ENCODE measurements around the gene FEM1A. TPM values are rescaled to one million over a fixed set of nuclear protein-coding genes. Genes with fewer than 3 reads are reported as not detected.

The FEM1A gene
- total RNA-seq, 1 experiment from 2014 or later: 17.7 TPM

DNA sequence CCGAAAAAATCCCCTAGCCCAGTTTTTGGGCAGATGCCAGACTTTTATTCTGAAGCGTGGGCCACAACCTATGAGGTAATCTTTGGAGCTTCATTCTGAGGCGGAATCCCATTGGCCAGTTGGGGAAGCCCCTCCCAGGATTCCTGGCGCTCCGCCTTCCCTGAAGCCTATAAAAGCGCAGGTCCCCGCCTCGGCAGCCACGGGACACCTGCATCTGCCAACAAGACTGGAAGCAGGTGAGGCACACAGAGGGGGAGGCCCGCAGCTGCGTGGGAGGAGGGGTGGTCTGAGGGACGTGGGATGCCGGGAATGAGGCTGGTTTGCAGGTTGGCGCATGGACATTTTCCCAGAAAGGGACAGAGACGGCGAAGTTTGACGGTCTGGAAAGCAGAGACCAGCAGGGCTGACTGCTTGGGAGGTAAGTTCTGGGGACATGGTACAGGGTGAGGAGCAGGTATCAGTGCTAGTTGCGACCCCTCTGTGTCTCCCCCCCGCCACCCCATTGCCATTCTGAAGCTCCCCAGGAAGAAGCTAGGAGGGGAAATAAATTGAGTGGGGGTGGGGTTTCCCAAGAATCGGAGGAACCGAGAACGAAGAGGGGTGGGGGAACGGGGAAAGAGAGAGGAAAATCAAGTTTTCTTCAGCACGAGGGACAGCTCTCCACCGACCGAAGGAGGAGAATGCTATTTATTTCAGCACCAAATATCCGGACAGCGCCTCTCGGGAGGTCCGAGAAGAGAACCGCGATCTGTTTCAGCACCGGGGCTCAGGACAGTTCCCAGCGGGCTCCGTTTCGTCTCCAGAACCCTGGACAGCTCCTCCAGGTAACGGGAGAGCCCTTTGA, 22.4 kb upstream of the FEM1A start:
- peak; percentile 77 for ATAC-seq
- intact Hi-C loops (cut with micrococcal nuclease): no loop called here
- Histone ChIP-seq H3K4me2 (ENCODE audit: low read length) (no peak overlapping the region), H3K9me3 (ENCODE audit: control insufficient read depth in 1 of 2, insufficient read depth in 1 of 2, low read depth in 1 of 2, low read length in 2 of 2) (no peaks in the 10 kb centered on the region), H3K79me2 (ENCODE audit: insufficient read depth, low read length) (no peaks in the 10 kb centered on the region), H3K27me3 (ENCODE audit: insufficient read depth, low read length) (0 out of 2 replicates have a peak, but pooled peaks cover 2% of the 10 kb centered on the region), H2AFZ (ENCODE audit: low read depth, low read length, poor library complexity, severe bottlenecking) (no peak overlapping the region), H4K20me1 (ENCODE audit: insufficient read depth) (no peaks in the 10 kb centered on the region), H3K9ac (ENCODE audit: low read length) (no peak overlapping the region), H3K4me3 (replicated peaks in 1 of 2; ENCODE audit: low read depth in 1 of 2, low read length in 2 of 2) (no peak overlapping the region), H3K9me2 (ENCODE audit: insufficient read depth) (no peaks in the 10 kb centered on the region), H3K4me1 (ENCODE audit: control insufficient read depth in 1 of 2, insufficient read depth in 2 of 2, low read length in 2 of 2) (peaks cover 10 to 15% of the 10 kb centered on the region in 2 experiments), H3K36me3 (ENCODE audit: control insufficient read depth in 1 of 2, insufficient read depth in 2 of 2, low read length in 2 of 2) (no peaks in the 10 kb centered on the region), H3K27ac (ENCODE audit: low read depth, low read length) (no peak overlapping the region)
- ChIA-PET POLR2A (interaction anchor here (0.7 kb wide), 1 partner anchor 36 kb away, joined by 7 read pairs; no protein-coding TSS in a partner anchor), RAD21 (ENCODE audit: low non-redundant PET in 1 of 2, low total read pairs in 2 of 2, uncharacterized antibody in 2 of 2, unreplicated experiment in 2 of 2) (no interaction called here), CTCF (no interaction called here)
- BruUV-seq (replicated peaks): no TSS peak
- peak; percentile 67 for DNase-seq (ENCODE audit: low read depth, low spot score)
- TF ChIP-seq TCF7L2 (IDR thresholded peaks at IDR 0.05; ENCODE audit: borderline replicate concordance, extremely low read depth, insufficient read depth, insufficient read length) (peak; percentile 28), YY1 (IDR thresholded peaks at IDR 0.05; ENCODE audit: extremely low read depth, insufficient replicate concordance, low read depth, low read length) (peak; percentile 42), POLR2A (IDR thresholded peaks at IDR 0.05; ENCODE audit: borderline replicate concordance, extremely low read depth, insufficient read depth, insufficient read length) (no peak), CEBPB (IDR thresholded peaks at IDR 0.05; ENCODE audit: low read depth) (no peak), POLR2AphosphoS5 (IDR thresholded peaks at IDR 0.05; ENCODE audit: low read depth, low read length) (peak; percentile 82), SIN3A (IDR thresholded peaks at IDR 0.05; ENCODE audit: low read depth) (peak; percentile 99), REST (IDR thresholded peaks at IDR 0.05; ENCODE audit: low read depth) (peak; percentile 96), CBX3 (IDR thresholded peaks at IDR 0.05; ENCODE audit: low read depth) (peak; percentile 98)
- TF ChIP-seq, protein P1, sequence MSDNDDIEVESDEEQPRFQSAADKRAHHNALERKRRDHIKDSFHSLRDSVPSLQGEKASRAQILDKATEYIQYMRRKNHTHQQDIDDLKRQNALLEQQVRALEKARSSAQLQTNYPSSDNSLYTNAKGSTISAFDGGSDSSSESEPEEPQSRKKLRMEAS (IDR thresholded peaks at IDR 0.05): peak; percentile 60; the same call in 1 of the 2 replicates
